K562 (cell line): Measurements from ENCODE around the gene EIF5B. TPM values are rescaled to one million over a fixed set of nuclear protein-coding genes. Genes with fewer than 3 reads are reported as not detected.

Experiments
- ATAC-seq: fragments of 200-7000 bp; cut with Tn5 transposase; 3 replicates; pipeline ENCODE4 v1.9.1; 2020; ENCODE audit warnings: moderate library complexity
- BruUV-seq: library from RNA; stranded (reverse); fragments of 400-500 nt; replicated peaks from 2 replicates; lab custom pipeline; 2021; lab: Mats Ljungman, UMichigan
- CTCF ChIA-PET: fragments of 300-600 bp; formaldehyde crosslinking; extraction: SDS; loops from one replicate; lab custom pipeline; 2021; ENCODE audit warnings: low intra/inter-chr PET ratio; lab: Yijun Ruan, JAX
- POLR2A ChIA-PET: fragments of 300-600, 350-650 bp; sonication (Branson Sonifier 250); formaldehyde crosslinking; extraction: SDS; loops from one replicate; lab custom pipeline; 2021; ENCODE audit warnings: antibody characterized with exemption, inconsistent platforms; lab: Yijun Ruan, JAX
- DNase-seq, 4 experiments: peaks; one replicate each; pipeline versions ENCODE4 v3.0.0 to v3.0.0-alpha.2; 2011 to 2018; ENCODE audit warnings: low spot score in 3 of 4, mixed read lengths in 3 of 4; ENCODE audit errors: extremely low read depth in 1 of 4
- FAIRE-seq: peaks from 2 replicates; lab custom pipeline; 2011; peaks lifted over from hg19 to GRCh38; lab: Jason Lieb, UNC
- H2AFZ ChIP-seq: 2 replicates; pipeline ENCODE4 v1.6.0; 2011; ENCODE audit warnings: low read depth, low read length, control low read depth, inconsistent platforms
- H3K27ac ChIP-seq: fragments of 200-600 bp; 3 replicates; pipeline ENCODE4 v1.8.0; 2011; ENCODE audit warnings: low read depth, mild to moderate bottlenecking, control low read depth, inconsistent platforms, low read length, moderate library complexity, mixed read lengths; ENCODE audit errors: extremely low read depth
- H3K27me3 ChIP-seq, 2 experiments: fragments of 300-600 bp in 1 of 2; 2 replicates in 1 of 2; 3 replicates in 1 of 2; pipeline versions ENCODE4 v1.6.0 to v1.8.0; 2011; ENCODE audit warnings: inconsistent platforms in 2 of 2, low read length in 2 of 2, mild to moderate bottlenecking in 1 of 2, mixed read lengths in 1 of 2, moderate library complexity in 1 of 2; ENCODE audit not compliant: control insufficient read depth in 2 of 2, insufficient read depth in 2 of 2
- H3K36me3 ChIP-seq: fragments of 300-600 bp; 3 replicates; pipeline ENCODE4 v1.8.0; 2011; ENCODE audit warnings: mild to moderate bottlenecking, low read length, inconsistent platforms; ENCODE audit not compliant: control insufficient read depth, insufficient read depth
- H3K4me1 ChIP-seq, 2 experiments: fragments of 200-600 bp in 1 of 2; replicated peaks in 1 of 2; 2 replicates in 1 of 2; 3 replicates in 1 of 2; pipeline versions ENCODE4 v1.5.1 to v1.8.0; 2011; ENCODE audit warnings: inconsistent platforms in 2 of 2, low read length in 2 of 2, mild to moderate bottlenecking in 1 of 2, mixed read lengths in 1 of 2, moderate library complexity in 1 of 2; ENCODE audit not compliant: control insufficient read depth in 2 of 2, insufficient read depth in 2 of 2
- H3K4me2 ChIP-seq: 2 replicates; pipeline ENCODE4 v1.6.1; 2011; ENCODE audit warnings: low read length, control low read depth, inconsistent platforms, mixed read lengths; ENCODE audit not compliant: insufficient read depth
- H3K4me3 ChIP-seq: fragments of 200-600 bp; sonication (generic), shearing (Covaris generic); 2 replicates; pipeline ENCODE4 v1.5.1; 2016; ENCODE audit warnings: control low read depth, inconsistent platforms
- H3K79me2 ChIP-seq: fragments of 200-600 bp; 3 replicates; pipeline ENCODE4 v1.8.0; 2011; ENCODE audit warnings: low read length, inconsistent platforms; ENCODE audit not compliant: control insufficient read depth, insufficient read depth
- H3K9ac ChIP-seq, 2 experiments: 2 replicates each; pipeline versions ENCODE4 v1.6.0 to v1.6.1; 2011; ENCODE audit warnings: low read depth in 2 of 2, low read length in 2 of 2, control low read depth in 1 of 2, inconsistent platforms in 1 of 2, mild to moderate bottlenecking in 1 of 2, mixed read lengths in 1 of 2; ENCODE audit not compliant: insufficient read depth in 1 of 2
- H3K9me1 ChIP-seq: one replicate; pipeline ENCODE4 v1.6.0; 2011; ENCODE audit warnings: inconsistent platforms, mild to moderate bottlenecking, low read length, moderate library complexity; ENCODE audit not compliant: control insufficient read depth, insufficient read depth
- H3K9me3 ChIP-seq: replicated peaks from 2 replicates; pipeline ENCODE4 v1.5.1; 2011; ENCODE audit warnings: low read depth, low read length, inconsistent platforms; ENCODE audit not compliant: control insufficient read depth, insufficient read depth
- H4K20me1 ChIP-seq: replicated peaks from 2 replicates; pipeline ENCODE4 v1.6.1; 2011; ENCODE audit warnings: low read length, inconsistent platforms, mixed read lengths; ENCODE audit not compliant: control insufficient read depth, insufficient read depth
- E2F3 ChIP-seq: fragments of 250-450 bp; sonication (Bioruptor Pico); IDR thresholded peaks from 2 replicates; pipeline ENCODE4 v1.4.0; 2020; ENCODE audit warnings: mild to moderate bottlenecking
- GABPB1 ChIP-seq: sonication (generic); formaldehyde crosslinking; IDR thresholded peaks from 2 replicates; pipeline ENCODE4 v1.8.0; 2022; ENCODE audit warnings: mild to moderate bottlenecking, missing genetic modification reagents
- KAT2B ChIP-seq: IDR thresholded peaks from one replicate; pipeline ENCODE4 v1.6.1; 2012; ENCODE audit warnings: low read depth, mild to moderate bottlenecking, control low read depth, inconsistent platforms, low read length, moderate library complexity
- KLF6 ChIP-seq: fragments of 250-450 bp; sonication (Bioruptor Pico); IDR thresholded peaks from 2 replicates; pipeline ENCODE4 v1.4.0; 2020; ENCODE audit warnings: mild to moderate bottlenecking, moderate library complexity, borderline replicate concordance
- MTA2 ChIP-seq: fragments of 450-650 bp; IDR thresholded peaks from 2 replicates; pipeline ENCODE4 v1.6.1; 2016; ENCODE audit warnings: low read depth
- NFRKB ChIP-seq: fragments of 450-650 bp; IDR thresholded peaks from 2 replicates; pipeline ENCODE4 v1.6.1; 2016; ENCODE audit warnings: low read depth
- PHF21A ChIP-seq: fragments of 450-650 bp; IDR thresholded peaks from 2 replicates; pipeline ENCODE4 v1.6.1; 2017; ENCODE audit warnings: low read depth, borderline replicate concordance
- SETDB1 ChIP-seq: IDR thresholded peaks from one replicate; pipeline ENCODE4 v1.6.1; 2012; ENCODE audit warnings: low read length, control low read depth, inconsistent platforms
- TEAD2 ChIP-seq: fragments of 450-650 bp; IDR thresholded peaks from 2 replicates; pipeline ENCODE4 v1.6.1; 2016; ENCODE audit warnings: missing genetic modification characterization, control low read depth, missing compliant biosample characterization
- U2AF1 ChIP-seq: fragments of 200-400 bp; formaldehyde crosslinking; optimal IDR thresholded peaks from 2 replicates; pipeline ENCODE3; 2017; ENCODE audit warnings: mild to moderate bottlenecking, low read depth, low read length, moderate library complexity
- ZNF217 ChIP-seq: sonication (generic); formaldehyde crosslinking; IDR thresholded peaks from 2 replicates; pipeline ENCODE4 v1.8.0; 2022; ENCODE audit warnings: mild to moderate bottlenecking, missing genetic modification reagents
- ZNF274 ChIP-seq: IDR thresholded peaks from 2 replicates; pipeline ENCODE4 v1.6.1; 2011; ENCODE audit warnings: low read depth, mild to moderate bottlenecking, low read length, moderate library complexity, borderline replicate concordance
- ZNF347 ChIP-seq: fragments of 450-650 bp; formaldehyde crosslinking; IDR thresholded peaks from 2 replicates; pipeline ENCODE4 v1.4.0; 2020; ENCODE audit warnings: low read depth, mild to moderate bottlenecking, moderate library complexity
- ZNF444 ChIP-seq: fragments of 250-450 bp; sonication (Bioruptor Pico); IDR thresholded peaks from 2 replicates; pipeline ENCODE4 v1.4.0; 2020; ENCODE audit warnings: mild to moderate bottlenecking, moderate library complexity
- ZNF699 ChIP-seq: fragments of 250-450 bp; sonication (Bioruptor Pico); IDR thresholded peaks from 2 replicates; pipeline ENCODE4 v1.8.0; 2021; ENCODE audit warnings: mild to moderate bottlenecking, moderate library complexity; ENCODE audit not compliant: insufficient replicate concordance
- WGBS: fragments of 100-300 bp; shearing (Covaris generic); methylation state at CpG from one replicate; pipeline ENCODE4 v1.1.6; 2016; ENCODE audit warnings: low coverage, mixed read lengths; ENCODE audit not compliant: insufficient coverage; ENCODE audit errors: missing lambda C conversion rate; 5-methylcytosine and 5-hydroxymethylcytosine counted together
- in situ Hi-C: fragments of 300-500 bp; cut with MboI; formaldehyde crosslinking; loops from 4 replicates; pipeline ENCODE4 v1.15.0; 2018; ENCODE audit warnings: inconsistent platforms, mixed read lengths
- intact Hi-C: fragments of 100-400 bp; cut with micrococcal nuclease; formaldehyde crosslinking; loops from 2 replicates; pipeline ENCODE4 v1.14.2; 2022
- polyA plus RNA-seq, 8 experiments: library from polyadenylated mRNA; depleted of rRNA in 4 of 8; stranded (reverse) in 5 of 8; unstranded in 3 of 8; fragments of >200 nt; fragmentation: Nextera tagmentation in 2 of 8; fragmentation: Illumina TruSeq in 1 of 8; extraction: Ambion mirVana in 2 of 8; extraction: Trizol in 1 of 8; gene quantifications; 2 replicates each; pipeline versions ENCODE4 v1.2.1 to v1.2.3, GENCODE V29; 2011 to 2014; ENCODE audit warnings: inconsistent platforms in 1 of 8, missing spikeins in 1 of 8
- total RNA-seq, 7 experiments: library from RNA; depleted of rRNA in 6 of 7; stranded (reverse); fragments of >200 nt in 6 of 7; fragmentation: Illumina TruSeq in 2 of 7; extraction: Trizol in 2 of 7; gene quantifications; 2 replicates each; pipeline versions ENCODE4 v1.2.1 to v1.2.3, GENCODE V29; 2011 to 2021; ENCODE audit warnings: low replicate concordance in 1 of 7
- TF ChIP-seq, protein P1 (sequence below): fragments of 250-450 bp; sonication (Bioruptor Pico); IDR thresholded peaks from 2 replicates; pipeline ENCODE4 v1.5.0; 2021; ENCODE audit warnings: mild to moderate bottlenecking, moderate library complexity
- TF ChIP-seq, protein P2 (sequence below): IDR thresholded peaks from 2 replicates; pipeline ENCODE4 v1.6.1; 2012; ENCODE audit warnings: low read depth, low read length, improper control_type of control experiment, borderline replicate concordance
- TF ChIP-seq, protein P3 (sequence below): fragments of 250-450 bp; sonication (Bioruptor Pico); IDR thresholded peaks from 2 replicates; pipeline ENCODE4 v1.8.0; 2021; ENCODE audit warnings: moderate library complexity, mild to moderate bottlenecking, inconsistent platforms

EIF5B gene
- total and polyA plus RNA-seq, 9 of the 15 experiments (the other 6 are each of a cell fraction or from before 2014, with no cell fraction given): 26.5 to 143 (median 47.7) TPM

DNA sequence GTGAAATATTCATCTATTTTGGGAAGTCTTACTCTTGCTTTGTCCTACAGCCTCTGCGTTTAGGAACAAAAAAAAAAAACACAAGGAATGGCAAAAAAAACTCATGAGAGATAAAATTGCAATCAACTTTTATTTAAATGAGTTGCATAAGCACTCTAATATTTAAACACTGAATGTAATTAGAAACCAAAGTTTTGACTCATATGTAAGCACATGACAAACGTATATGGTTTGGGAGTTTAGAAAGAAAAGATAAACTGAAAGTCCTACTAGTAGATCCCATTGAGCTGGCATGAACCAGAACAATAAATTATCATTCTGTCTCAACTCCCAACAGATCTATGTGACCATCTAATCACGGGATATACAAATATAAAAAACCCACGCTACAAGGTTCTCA lies 107.9 kb downstream of the EIF5B start (continued):
- TF ChIP-seq NFRKB: no peak
- TF ChIP-seq ZNF274: no peak
- no peak for TF ChIP-seq ZNF217
- no peak for TF ChIP-seq ZNF347 (CRISPR knock-in tag)
- no peak for TF ChIP-seq ZNF444 (CRISPR knock-in tag)
- no peak for TF ChIP-seq KAT2B
- no peak for TF ChIP-seq SETDB1
- TF ChIP-seq, all 486 proteins: peak for 0

DNA sequence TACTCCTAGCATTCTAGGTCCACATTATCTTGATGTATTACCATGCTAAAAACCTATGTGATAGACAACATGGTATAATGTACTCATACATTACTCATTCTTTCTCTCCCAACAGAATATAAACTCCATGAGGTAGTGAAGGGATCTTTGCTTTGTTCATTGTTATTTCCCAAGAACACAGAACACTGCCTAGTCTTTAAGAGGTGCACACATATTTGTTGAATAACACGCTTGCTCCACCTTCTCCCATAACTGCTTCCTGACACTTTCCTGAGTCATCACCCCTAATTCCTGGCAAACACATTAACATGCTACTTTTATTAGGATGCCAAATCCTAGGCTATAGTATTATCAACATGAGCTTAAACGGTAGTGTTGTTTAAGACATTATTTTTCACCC lies 111.4 kb downstream of the EIF5B start:
- H2AFZ ChIP-seq: no peak overlapping the region
- H3K27ac ChIP-seq: no peak overlapping the region
- ATAC-seq (no peak), DNase-seq (no peak), FAIRE-seq (no peak)
- no peaks in the 10 kb centered on the region for H3K9me3 ChIP-seq
- H3K79me2 ChIP-seq: peaks cover 35% of the 10 kb centered on the region; the same call in 2 of the 3 replicates
- CTCF ChIA-PET: interaction anchor here (0.7 kb wide), 1 partner anchor 71 kb away, joined by 3 read pairs; no protein-coding TSS in a partner anchor
- no peaks in the 10 kb centered on the region for H3K4me1 ChIP-seq
- no peak overlapping the region for H3K4me3 ChIP-seq
- H3K4me2 ChIP-seq: no peak overlapping the region
- no peaks in the 10 kb centered on the region for H4K20me1 ChIP-seq
- in situ Hi-C loops (no loop called here), intact Hi-C loops (no loop called here)
- no peaks in the 10 kb centered on the region for H3K27me3 ChIP-seq
- WGBS: 75% methylated on average over 2 of the region's 2 CpGs
- POLR2A ChIA-PET: no interaction called here
- BruUV-seq: no TSS peak
- H3K36me3 ChIP-seq: peaks cover 56% of the 10 kb centered on the region
- no peak overlapping the region for H3K9ac ChIP-seq
- no peaks in the 10 kb centered on the region for H3K9me1 ChIP-seq
- TF ChIP-seq PHF21A (no peak), U2AF1 (no peak), E2F3 (CRISPR knock-in tag) (no peak), MTA2 (no peak), TEAD2 (tag) (no peak), KLF6 (CRISPR knock-in tag) (no peak), GABPB1 (no peak), ZNF699 (CRISPR knock-in tag) (no peak)
- TF ChIP-seq, protein P1, sequence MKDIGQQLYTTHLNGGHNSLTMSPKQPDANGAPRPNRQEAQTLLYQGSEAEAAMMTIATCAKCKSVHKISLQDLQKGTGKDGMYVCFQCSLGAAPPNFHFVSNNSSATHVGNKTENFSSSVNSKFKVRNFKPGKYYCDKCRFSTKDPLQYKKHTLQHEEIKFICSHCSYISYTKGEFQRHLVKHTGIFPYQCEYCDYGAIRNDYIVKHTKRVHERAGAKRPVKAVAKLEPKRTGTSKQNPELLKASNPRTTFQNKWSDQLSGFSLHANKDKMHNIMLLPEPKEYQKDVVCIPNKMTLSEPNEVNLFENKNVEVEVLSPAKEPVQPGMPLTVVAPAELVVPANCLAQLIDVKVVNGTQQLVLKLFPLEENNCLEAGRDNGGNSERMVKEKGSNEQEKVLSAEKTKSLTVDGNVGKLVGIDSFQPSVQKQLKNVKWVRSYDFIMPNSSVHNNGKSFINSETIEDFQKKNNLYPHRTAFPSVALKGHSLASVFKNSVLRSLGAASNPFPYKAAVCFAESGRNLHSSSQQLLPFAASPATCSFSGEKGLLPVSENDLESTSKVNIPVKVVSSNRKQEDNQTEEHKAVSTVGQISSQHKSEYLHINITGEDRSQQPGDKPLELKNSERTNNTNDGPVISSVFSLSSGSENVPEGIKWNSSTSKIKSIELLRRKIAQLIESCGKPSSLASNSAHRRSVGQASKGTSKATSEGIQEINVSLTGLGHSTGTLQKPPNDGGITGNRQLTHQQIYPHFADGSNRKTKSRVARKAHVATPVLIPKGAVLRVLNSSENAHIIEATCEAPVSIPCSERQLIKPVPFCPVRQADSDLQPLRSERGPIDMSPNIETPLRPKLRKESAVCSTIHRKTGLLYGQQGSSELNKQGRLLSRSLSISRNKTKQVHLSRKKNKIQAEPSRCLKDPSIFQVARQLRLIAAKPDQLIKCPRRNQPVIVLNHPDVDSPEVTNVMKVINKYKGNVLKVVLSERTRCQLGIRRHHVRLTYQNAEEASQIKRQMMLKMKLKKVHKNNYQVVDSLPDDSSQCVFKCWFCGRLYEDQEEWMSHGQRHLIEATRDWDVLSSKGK (CRISPR knock-in tag): no peak
- TF ChIP-seq, protein P2, sequence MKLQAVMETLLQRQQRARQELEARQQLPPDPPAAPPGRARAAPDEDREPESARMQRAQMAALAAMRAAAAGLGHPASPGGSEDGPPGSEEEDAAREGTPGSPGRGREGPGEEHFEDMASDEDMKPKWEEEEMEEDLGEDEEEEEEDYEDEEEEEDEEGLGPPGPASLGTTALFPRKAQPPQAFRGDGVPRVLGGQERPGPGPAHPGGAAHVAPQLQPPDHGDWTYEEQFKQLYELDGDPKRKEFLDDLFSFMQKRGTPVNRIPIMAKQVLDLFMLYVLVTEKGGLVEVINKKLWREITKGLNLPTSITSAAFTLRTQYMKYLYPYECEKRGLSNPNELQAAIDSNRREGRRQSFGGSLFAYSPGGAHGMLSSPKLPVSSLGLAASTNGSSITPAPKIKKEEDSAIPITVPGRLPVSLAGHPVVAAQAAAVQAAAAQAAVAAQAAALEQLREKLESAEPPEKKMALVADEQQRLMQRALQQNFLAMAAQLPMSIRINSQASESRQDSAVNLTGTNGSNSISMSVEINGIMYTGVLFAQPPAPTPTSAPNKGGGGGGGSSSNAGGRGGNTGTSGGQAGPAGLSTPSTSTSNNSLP: no peak
- TF ChIP-seq, protein P3, sequence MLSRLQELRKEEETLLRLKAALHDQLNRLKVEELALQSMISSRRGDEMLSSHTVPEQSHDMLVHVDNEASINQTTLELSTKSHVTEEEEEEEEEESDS: no peak
